HG02610 (cell line): ENCODE measurements around the gene HK2.
"Not testable (repeated sequence)": the region's sequence is repeated elsewhere in the genome, so short reads cannot be mapped to it uniquely, and the experiment has no call there.

ENCODE experiments used
- ATAC-seq: cut with Tn5 transposase; IDR thresholded peaks from one replicate; pipeline ENCODE4 v1.9.1; 2021; ENCODE audit warnings: mild to moderate bottlenecking, moderate library complexity; ENCODE audit not compliant: unreplicated experiment

Gene HK2

GRCh38 chr2:74876081-74876886 lies 42.4 kb downstream of the HK2 start:
- no peak for ATAC-seq

- no peak for ATAC-seq
Measured at GRCh38 chr2:74877376-74877775, 43.4 kb downstream of the HK2 start.

DNA sequence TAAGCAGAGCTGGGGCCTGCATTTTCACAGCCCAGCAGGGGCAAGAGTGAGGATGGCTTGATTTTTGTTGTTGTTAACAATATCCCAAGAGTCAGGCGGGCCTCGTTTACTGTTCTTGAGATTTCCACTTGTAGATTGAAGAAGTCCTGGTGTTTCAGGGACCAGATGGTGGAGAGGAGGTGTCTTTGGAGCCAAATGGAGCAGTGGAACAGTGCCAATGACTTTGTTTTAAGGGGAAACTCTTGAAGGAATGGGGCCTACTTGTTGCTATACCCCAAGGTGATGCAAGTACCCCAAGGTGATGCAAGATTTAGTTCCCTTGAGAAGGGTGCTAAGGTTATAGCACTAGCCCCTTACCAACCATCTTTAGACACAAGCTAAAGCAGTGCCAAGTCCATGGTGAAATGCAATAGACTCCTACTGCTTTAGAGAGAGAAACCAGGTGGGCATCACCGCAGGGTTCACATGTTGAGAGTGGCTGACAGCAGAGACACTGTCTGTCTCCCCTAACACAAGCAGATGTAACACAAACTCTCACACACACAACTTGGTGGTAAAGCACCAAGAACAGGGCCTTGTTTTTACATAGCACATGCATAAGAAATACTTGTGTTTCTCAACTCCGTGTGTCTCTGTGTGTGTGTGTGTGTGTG lies 44.0 kb downstream of the HK2 start:
- no peak for ATAC-seq

GRCh38 chr2:74878551-74878950 lies 44.6 kb downstream of the HK2 start:
- no peak for ATAC-seq

- ATAC-seq = no peak
Measured at GRCh38 chr2:74880054-74880728, 46.3 kb downstream of the HK2 start.

- ATAC-seq = no peak
Measured at GRCh38 chr2:74881176-74881575, 47.2 kb downstream of the HK2 start.

- ATAC-seq = no peak
Measured at GRCh38 chr2:74881626-74882298, 47.8 kb downstream of the HK2 start.

DNA sequence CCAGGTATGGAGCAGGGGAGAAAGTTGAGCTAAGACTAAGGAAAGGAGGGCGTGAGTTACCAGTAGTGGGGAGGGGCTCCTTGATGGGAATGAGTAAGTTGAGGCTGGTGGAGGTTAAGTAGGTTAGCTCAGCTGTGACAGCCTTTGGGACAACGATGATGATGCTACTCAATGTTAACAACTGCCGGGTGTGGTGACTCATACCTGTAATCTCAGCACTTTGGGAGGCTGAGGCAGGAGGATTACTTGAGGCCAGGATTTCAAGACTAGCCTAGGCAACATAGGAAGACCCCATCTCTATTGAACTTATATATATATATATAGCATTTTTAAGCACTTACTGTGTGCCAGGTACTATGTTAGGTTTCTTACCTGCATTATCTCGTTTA lies 48.4 kb downstream of the HK2 start:
- ATAC-seq = no peak

DNA sequence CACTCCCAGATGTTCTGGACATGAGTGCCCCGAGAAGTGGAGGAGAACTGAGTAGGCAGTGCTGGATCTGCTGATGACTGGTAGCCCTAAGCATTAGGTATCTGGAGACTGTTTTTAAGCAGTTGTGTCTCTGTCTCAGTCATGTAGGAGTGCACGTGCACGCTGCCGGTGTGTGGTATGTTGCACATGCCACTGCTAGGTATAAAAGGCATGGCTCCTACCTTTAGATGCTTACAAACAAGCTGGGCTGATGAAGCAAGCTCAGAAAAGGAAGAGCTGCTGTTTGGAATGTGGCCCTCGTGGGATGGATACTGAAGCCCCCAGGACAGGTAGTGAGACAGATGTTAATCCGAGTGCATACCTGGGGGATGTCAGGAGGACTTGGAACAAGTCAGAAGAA lies 49.1 kb downstream of the HK2 start:
- ATAC-seq = no peak

GRCh38 chr2:74884118-74884762 lies 50.3 kb downstream of the HK2 start:
- no peak for ATAC-seq

DNA sequence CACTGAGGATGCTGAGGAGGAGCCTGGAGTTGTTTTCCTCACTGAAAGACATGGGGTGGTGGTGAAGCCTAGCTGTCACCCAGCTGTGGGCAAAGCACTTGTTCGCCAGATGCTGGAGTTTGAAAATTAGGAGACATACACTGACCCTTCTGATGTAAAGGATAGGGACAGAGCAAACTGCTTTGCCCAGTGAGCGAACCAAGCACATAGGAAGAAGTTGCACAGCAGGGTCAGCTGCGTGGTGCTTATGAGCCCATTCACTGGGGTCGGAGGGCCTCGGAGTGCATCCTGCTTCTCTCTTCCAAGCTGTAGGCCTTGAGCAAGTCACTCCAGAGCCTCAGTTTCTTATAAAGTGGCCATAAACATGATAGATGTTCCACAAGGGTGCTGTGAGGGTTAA lies 50.9 kb downstream of the HK2 start:
- ATAC-seq = no peak

- ATAC-seq = no peak
Measured at GRCh38 chr2:74886251-74886650, 52.3 kb downstream of the HK2 start.

GRCh38 chr2:74886811-74887210 lies 52.9 kb downstream of the HK2 start:
- ATAC-seq = no peak

DNA sequence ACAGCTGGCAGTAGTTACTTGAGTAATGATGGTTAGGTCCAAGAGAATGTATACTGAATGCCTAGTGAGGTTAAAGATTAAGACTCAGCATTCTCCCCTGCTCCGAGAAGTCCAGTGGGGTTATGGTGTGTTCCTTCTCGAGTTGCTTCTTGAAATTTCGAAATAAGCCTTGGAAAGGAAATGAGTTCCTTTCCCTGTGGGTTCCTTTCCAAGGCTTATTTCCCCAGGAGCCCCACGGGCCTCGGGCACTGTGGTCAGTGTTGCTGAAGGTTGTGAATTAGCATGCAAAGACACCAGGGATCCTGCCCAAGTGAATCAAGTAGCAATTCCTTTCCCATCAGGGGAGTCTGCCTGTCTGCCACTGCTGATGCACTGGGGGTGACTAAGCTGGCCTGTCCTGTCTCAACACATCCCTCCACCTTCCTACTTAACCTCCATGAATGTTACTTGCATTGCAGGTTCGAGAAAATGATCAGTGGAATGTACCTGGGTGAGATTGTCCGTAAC lies 53.6 kb downstream of the HK2 start:
- ATAC-seq = no peak

- no peak for ATAC-seq
Measured at GRCh38 chr2:74887960-74888700, 54.2 kb downstream of the HK2 start.

GRCh38 chr2:74889159-74889558 lies 55.2 kb downstream of the HK2 start:
- no peak for ATAC-seq

DNA sequence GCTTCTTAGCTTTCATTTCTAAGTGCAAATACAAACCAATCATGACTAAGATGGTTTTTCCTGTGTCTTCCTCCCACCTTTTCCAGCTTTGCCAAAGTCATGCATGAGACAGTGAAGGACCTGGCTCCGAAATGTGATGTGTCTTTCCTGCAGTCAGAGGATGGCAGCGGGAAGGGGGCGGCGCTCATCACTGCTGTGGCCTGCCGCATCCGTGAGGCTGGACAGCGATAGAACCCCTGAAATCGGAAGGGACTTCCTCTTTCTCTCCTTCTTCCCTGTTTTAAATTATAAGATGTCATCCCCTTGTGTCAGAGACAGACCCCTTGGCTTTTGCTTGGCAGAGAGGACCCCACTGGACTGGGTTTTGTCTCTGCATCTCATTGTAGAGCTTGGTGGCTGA lies 56.8 kb downstream of the HK2 start:
- no peak for ATAC-seq

DNA sequence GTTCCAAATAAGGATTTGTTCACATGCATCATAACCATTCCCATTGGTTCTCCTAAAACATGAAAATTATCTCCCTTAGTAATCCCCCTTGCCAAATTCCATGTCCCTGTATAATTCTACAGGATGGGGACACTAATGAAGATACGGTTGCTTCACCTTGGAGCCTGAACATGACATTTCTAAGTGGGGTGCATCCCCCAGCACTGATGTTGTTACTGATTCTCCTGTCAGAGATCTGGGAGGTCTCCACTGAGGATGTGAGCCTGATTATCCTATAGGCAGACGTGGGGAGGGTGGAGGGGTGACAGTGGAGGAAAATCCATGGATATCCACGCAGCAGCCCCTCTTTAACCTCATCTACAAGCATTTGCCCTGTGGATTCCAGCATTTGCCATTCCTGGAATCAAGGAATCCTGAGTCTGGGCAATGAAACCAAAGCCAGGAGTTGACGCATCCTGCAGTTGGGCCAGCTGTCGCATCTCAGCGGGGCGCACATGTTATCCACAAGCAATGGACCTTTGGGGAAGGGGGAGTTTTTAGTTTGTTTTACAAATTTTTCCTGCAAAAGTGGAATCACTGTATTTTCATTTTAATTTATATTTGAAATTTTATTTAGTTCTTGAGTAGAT lies 57.3 kb downstream of the HK2 start:
- no peak for ATAC-seq

GRCh38 chr2:74891816-74892215 lies 57.9 kb downstream of the HK2 start:
- ATAC-seq = not testable (repeated sequence)

DNA sequence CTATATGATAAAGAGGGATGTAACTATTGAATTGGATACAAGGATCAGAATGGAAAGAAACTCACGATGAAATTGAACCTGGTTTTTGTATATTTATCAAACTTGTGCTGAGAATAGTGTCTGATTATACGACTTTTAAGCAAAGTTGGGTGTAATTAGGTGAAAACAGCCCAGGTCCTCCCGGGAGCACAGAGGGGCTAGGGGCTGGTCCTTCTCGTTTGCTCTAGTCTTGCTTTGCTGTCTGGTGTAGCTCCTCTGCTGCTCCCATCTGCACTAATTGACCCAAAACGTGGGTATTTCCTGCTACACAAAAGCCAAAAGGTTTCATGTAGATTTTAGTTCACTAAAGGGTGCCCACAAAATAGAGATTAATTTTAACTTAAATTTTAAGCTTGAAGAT lies 58.7 kb downstream of the HK2 start:
- no peak for ATAC-seq
